K562 (cell line): ENCODE results near the gene EXOG. TPM values are rescaled to one million over a fixed set of nuclear protein-coding genes. Genes with fewer than 3 reads are reported as not detected.

ENCODE experiments used
- ATAC-seq: fragments of 200-7000 bp; cut with Tn5 transposase; 3 replicates; pipeline ENCODE4 v1.9.1; 2020; ENCODE audit warnings: moderate library complexity
- BruUV-seq: library from RNA; stranded (reverse); fragments of 400-500 nt; replicated peaks from 2 replicates; lab custom pipeline; 2021; lab: Mats Ljungman, UMichigan
- CTCF ChIA-PET: fragments of 300-600 bp; formaldehyde crosslinking; extraction: SDS; loops from one replicate; lab custom pipeline; 2021; ENCODE audit warnings: low intra/inter-chr PET ratio; lab: Yijun Ruan, JAX
- POLR2A ChIA-PET: fragments of 300-600, 350-650 bp; sonication (Branson Sonifier 250); formaldehyde crosslinking; extraction: SDS; loops from one replicate; lab custom pipeline; 2021; ENCODE audit warnings: antibody characterized with exemption, inconsistent platforms; lab: Yijun Ruan, JAX
- DNase-seq, 4 experiments: peaks; one replicate each; pipeline versions ENCODE4 v3.0.0 to v3.0.0-alpha.2; 2011 to 2018; ENCODE audit warnings: low spot score in 3 of 4, mixed read lengths in 3 of 4; ENCODE audit errors: extremely low read depth in 1 of 4
- FAIRE-seq: peaks from 2 replicates; lab custom pipeline; 2011; peaks lifted over from hg19 to GRCh38; lab: Jason Lieb, UNC
- H2AFZ ChIP-seq: 2 replicates; pipeline ENCODE4 v1.6.0; 2011; ENCODE audit warnings: low read depth, low read length, control low read depth, inconsistent platforms
- H3K27ac ChIP-seq: fragments of 200-600 bp; 3 replicates; pipeline ENCODE4 v1.8.0; 2011; ENCODE audit warnings: low read depth, mild to moderate bottlenecking, control low read depth, inconsistent platforms, low read length, moderate library complexity, mixed read lengths; ENCODE audit errors: extremely low read depth
- H3K27me3 ChIP-seq, 2 experiments: fragments of 300-600 bp in 1 of 2; 2 replicates in 1 of 2; 3 replicates in 1 of 2; pipeline versions ENCODE4 v1.6.0 to v1.8.0; 2011; ENCODE audit warnings: inconsistent platforms in 2 of 2, low read length in 2 of 2, mild to moderate bottlenecking in 1 of 2, mixed read lengths in 1 of 2, moderate library complexity in 1 of 2; ENCODE audit not compliant: control insufficient read depth in 2 of 2, insufficient read depth in 2 of 2
- H3K36me3 ChIP-seq: fragments of 300-600 bp; 3 replicates; pipeline ENCODE4 v1.8.0; 2011; ENCODE audit warnings: mild to moderate bottlenecking, low read length, inconsistent platforms; ENCODE audit not compliant: control insufficient read depth, insufficient read depth
- H3K4me1 ChIP-seq, 2 experiments: fragments of 200-600 bp in 1 of 2; replicated peaks in 1 of 2; 2 replicates in 1 of 2; 3 replicates in 1 of 2; pipeline versions ENCODE4 v1.5.1 to v1.8.0; 2011; ENCODE audit warnings: inconsistent platforms in 2 of 2, low read length in 2 of 2, mild to moderate bottlenecking in 1 of 2, mixed read lengths in 1 of 2, moderate library complexity in 1 of 2; ENCODE audit not compliant: control insufficient read depth in 2 of 2, insufficient read depth in 2 of 2
- H3K4me2 ChIP-seq: 2 replicates; pipeline ENCODE4 v1.6.1; 2011; ENCODE audit warnings: low read length, control low read depth, inconsistent platforms, mixed read lengths; ENCODE audit not compliant: insufficient read depth
- H3K4me3 ChIP-seq: fragments of 200-600 bp; sonication (generic), shearing (Covaris generic); 2 replicates; pipeline ENCODE4 v1.5.1; 2016; ENCODE audit warnings: control low read depth, inconsistent platforms
- H3K79me2 ChIP-seq: fragments of 200-600 bp; 3 replicates; pipeline ENCODE4 v1.8.0; 2011; ENCODE audit warnings: low read length, inconsistent platforms; ENCODE audit not compliant: control insufficient read depth, insufficient read depth
- H3K9ac ChIP-seq, 2 experiments: 2 replicates each; pipeline versions ENCODE4 v1.6.0 to v1.6.1; 2011; ENCODE audit warnings: low read depth in 2 of 2, low read length in 2 of 2, control low read depth in 1 of 2, inconsistent platforms in 1 of 2, mild to moderate bottlenecking in 1 of 2, mixed read lengths in 1 of 2; ENCODE audit not compliant: insufficient read depth in 1 of 2
- H3K9me1 ChIP-seq: one replicate; pipeline ENCODE4 v1.6.0; 2011; ENCODE audit warnings: inconsistent platforms, mild to moderate bottlenecking, low read length, moderate library complexity; ENCODE audit not compliant: control insufficient read depth, insufficient read depth
- H3K9me3 ChIP-seq: replicated peaks from 2 replicates; pipeline ENCODE4 v1.5.1; 2011; ENCODE audit warnings: low read depth, low read length, inconsistent platforms; ENCODE audit not compliant: control insufficient read depth, insufficient read depth
- H4K20me1 ChIP-seq: replicated peaks from 2 replicates; pipeline ENCODE4 v1.6.1; 2011; ENCODE audit warnings: low read length, inconsistent platforms, mixed read lengths; ENCODE audit not compliant: control insufficient read depth, insufficient read depth
- CTCF ChIP-seq, 3 experiments: IDR thresholded peaks in 2 of 3; conservative IDR thresholded peaks in 1 of 3; 2 replicates each; pipeline ENCODE4 v1.5.1; 2011 to 2012; ENCODE audit warnings: low read length in 3 of 3, mild to moderate bottlenecking in 3 of 3, control low read depth in 2 of 3, improper control_type of control experiment in 1 of 3, inconsistent platforms in 1 of 3, low read depth in 1 of 3, mixed read lengths in 1 of 3, moderate library complexity in 1 of 3; ENCODE audit not compliant: insufficient read depth in 2 of 3
- DNMT1 ChIP-seq: fragments of 450-650 bp; IDR thresholded peaks from 2 replicates; pipeline ENCODE4 v1.6.1; 2016; ENCODE audit warnings: antibody characterized with exemption, mild to moderate bottlenecking
- E2F4 ChIP-seq: sonication (generic); formaldehyde crosslinking; IDR thresholded peaks from 2 replicates; pipeline ENCODE4 v1.8.0; 2022; ENCODE audit warnings: mild to moderate bottlenecking, low read depth, missing genetic modification reagents
- FUS ChIP-seq: fragments of 200-400 bp; formaldehyde crosslinking; optimal IDR thresholded peaks from 2 replicates; pipeline ENCODE3; 2017; ENCODE audit warnings: low read depth, low read length
- HMGN3 ChIP-seq: IDR thresholded peaks from 2 replicates; pipeline ENCODE4 v1.6.1; 2011; ENCODE audit warnings: borderline replicate concordance, low read depth, mild to moderate bottlenecking, mixed read lengths, low read length; ENCODE audit not compliant: insufficient read length; ENCODE audit errors: extremely low read depth
- POLR3A ChIP-seq: IDR thresholded peaks from 2 replicates; pipeline ENCODE4 v1.6.1; 2011; ENCODE audit warnings: borderline replicate concordance, mild to moderate bottlenecking, moderate library complexity; ENCODE audit not compliant: insufficient read length, insufficient read depth; ENCODE audit errors: extremely low read depth
- ZNF165 ChIP-seq: fragments of 250-450 bp; sonication (Bioruptor Pico); IDR thresholded peaks from 2 replicates; pipeline ENCODE4 v1.4.0; 2020; ENCODE audit warnings: borderline replicate concordance
- ZNF197 ChIP-seq: fragments of 200-800 bp; sonication (Bioruptor generic); IDR thresholded peaks from 2 replicates; pipeline ENCODE4 v1.6.1; 2016; ENCODE audit warnings: low read depth, missing genetic modification characterization, missing compliant biosample characterization
- WGBS: fragments of 100-300 bp; shearing (Covaris generic); methylation state at CpG from one replicate; pipeline ENCODE4 v1.1.6; 2016; ENCODE audit warnings: low coverage, mixed read lengths; ENCODE audit not compliant: insufficient coverage; ENCODE audit errors: missing lambda C conversion rate; 5-methylcytosine and 5-hydroxymethylcytosine counted together
- in situ Hi-C: fragments of 300-500 bp; cut with MboI; formaldehyde crosslinking; loops from 4 replicates; pipeline ENCODE4 v1.15.0; 2018; ENCODE audit warnings: inconsistent platforms, mixed read lengths
- intact Hi-C: fragments of 100-400 bp; cut with micrococcal nuclease; formaldehyde crosslinking; loops from 2 replicates; pipeline ENCODE4 v1.14.2; 2022
- polyA plus RNA-seq, 8 experiments: library from polyadenylated mRNA; depleted of rRNA in 4 of 8; stranded (reverse) in 5 of 8; unstranded in 3 of 8; fragments of >200 nt; fragmentation: Nextera tagmentation in 2 of 8; fragmentation: Illumina TruSeq in 1 of 8; extraction: Ambion mirVana in 2 of 8; extraction: Trizol in 1 of 8; gene quantifications; 2 replicates each; pipeline versions ENCODE4 v1.2.1 to v1.2.3, GENCODE V29; 2011 to 2014; ENCODE audit warnings: inconsistent platforms in 1 of 8, missing spikeins in 1 of 8
- total RNA-seq, 7 experiments: library from RNA; depleted of rRNA in 6 of 7; stranded (reverse); fragments of >200 nt in 6 of 7; fragmentation: Illumina TruSeq in 2 of 7; extraction: Trizol in 2 of 7; gene quantifications; 2 replicates each; pipeline versions ENCODE4 v1.2.1 to v1.2.3, GENCODE V29; 2011 to 2021; ENCODE audit warnings: low replicate concordance in 1 of 7

The EXOG gene
- total and polyA plus RNA-seq, 9 of the 15 experiments (the other 6 are each of a cell fraction or from before 2014, with no cell fraction given), result 10.8 to 21.7 (median 14.8) TPM

- Histone ChIP-seq H2AFZ (no peak overlapping the region), H3K79me2 (no peaks in the 10 kb centered on the region), H3K9me1 (no peaks in the 10 kb centered on the region), H3K9ac (no peak overlapping the region), H3K4me1 (peaks cover 0 to 3% of the 10 kb centered on the region in 2 experiments; a peak in 1 of 5 replicates), H3K4me3 (no peak overlapping the region), H3K36me3 (peaks cover 51% of the 10 kb centered on the region; the same call in 2 of the 3 replicates), H3K9me3 (no peaks in the 10 kb centered on the region), H3K27me3 (no peaks in the 10 kb centered on the region), H3K27ac (no peak overlapping the region), H4K20me1 (peaks cover 9% of the 10 kb centered on the region), H3K4me2 (no peak overlapping the region)
- DNase-seq, result no peak
- intact Hi-C loops, result loop anchor here (2.0 to 5.0 kb wide), 5 partner anchors 133 to 508 kb away; partner anchors contain the start of genes ACAA1, MYD88 and XYLB
- in situ Hi-C loops, result no loop called here
- TF ChIP-seq ZNF197 (CRISPR knock-in tag) (no peak), E2F4 (CRISPR knock-in tag) (no peak), POLR3A (no peak), CTCF (IDR thresholded peaks at IDR 0.05 in 2 of 3, conservative IDR thresholded peaks at IDR 0.05 in 1 of 3; ENCODE audit: insufficient read depth in 2 of 3, low read depth in 1 of 3, low read length in 3 of 3) (no peak), FUS (no peak), DNMT1 (no peak), HMGN3 (no peak), ZNF165 (CRISPR knock-in tag) (no peak)
- WGBS, result 45% methylated on average over 3 of the region's 3 CpGs
- POLR2A ChIA-PET, result interaction anchor here (1.2 kb wide), 1 partner anchor 10 kb away, joined by 4 read pairs; no protein-coding TSS in a partner anchor
- CTCF ChIA-PET, result interaction anchor here (0.6 to 1.4 kb wide), 5 partner anchors 168 to 506 kb away, joined by 3 to 9 read pairs (median 4); no protein-coding TSS in a partner anchor
- no peak for ATAC-seq
- BruUV-seq, result no TSS peak
- peak; percentile 69 for FAIRE-seq
Observed at GRCh38 chr3:38480093-38480445, 16.1 kb upstream of the EXOG start.
